Heart left ventricle (tissue), 16 donors: ENCODE results near the gene C11orf91. TPM values are rescaled to one million over a fixed set of nuclear protein-coding genes. Genes with fewer than 3 reads are reported as not detected.
A peak's percentile ranks its signal among the peaks of the same experiment; 100 is the strongest.
"Not testable (repeated sequence)": the region's sequence is repeated elsewhere in the genome, so short reads cannot be mapped to it uniquely, and the experiment has no call there.

Experiments used
- ATAC-seq, 4 donors: fragments of 200-7000 bp; cut with Tn5 transposase; one replicate each; pipeline ENCODE4 v1.9.1; 2020 to 2022; ENCODE audit warnings: moderate library complexity in 4 of 4, mild to moderate bottlenecking in 3 of 4, moderate number of reproducible peaks in 1 of 4
- DNase-seq, 5 donors: peaks; one replicate each; pipeline ENCODE4 v3.0.0-alpha.2; 2020
- H3K27ac ChIP-seq, 12 donors: fragments of 200-600 bp; sonication (generic) in 4 of 12; one replicate each; pipeline versions ENCODE4 v1.5.0 to v1.8.0; 2016 to 2022; ENCODE audit warnings: mild to moderate bottlenecking in 2 of 12
- H3K27me3 ChIP-seq, 9 donors: fragments of 200-600 bp; sonication (generic) in 2 of 9; one replicate each; pipeline versions ENCODE4 v1.5.1 to v1.8.0; 2016 to 2022; ENCODE audit warnings: mild to moderate bottlenecking in 3 of 9
- H3K36me3 ChIP-seq, 9 donors: fragments of 200-600 bp; sonication (generic) in 2 of 9; one replicate each; pipeline versions ENCODE4 v1.5.0 to v1.8.0; 2018 to 2022; ENCODE audit warnings: mild to moderate bottlenecking in 2 of 9
- H3K4me1 ChIP-seq, 12 donors: fragments of 200-600 bp; sonication (generic) in 4 of 12; one replicate each; pipeline versions ENCODE4 v1.5.0 to v1.8.0; 2016 to 2022; ENCODE audit warnings: mild to moderate bottlenecking in 3 of 12
- H3K4me3 ChIP-seq, 12 donors: fragments of 200-600 bp; sonication (generic) in 4 of 12; one replicate each; pipeline versions ENCODE4 v1.5.0 to v1.8.0; 2017 to 2022; ENCODE audit warnings: mild to moderate bottlenecking in 9 of 12, moderate library complexity in 4 of 12
- H3K9me3 ChIP-seq, 12 donors: fragments of 200-600 bp; sonication (generic) in 4 of 12; one replicate each; pipeline versions ENCODE4 v1.5.0 to v1.8.0; 2016 to 2022; ENCODE audit warnings: mild to moderate bottlenecking in 1 of 12
- POLR2A ChIP-seq, 2 donors: fragments of 450-650 bp; IDR thresholded peaks; one replicate each; pipeline ENCODE4 v1.6.1; 2017; ENCODE audit warnings: antibody characterized with exemption in 2 of 2, mild to moderate bottlenecking in 2 of 2, moderate library complexity in 2 of 2
- WGBS, 4 donors: extraction: QIAGEN DNeasy Blood & Tissue Kit in 2 of 4; methylation state at CpG; one replicate each; pipeline versions ENCODE4 v1.1.5 to v1.1.7; 2013 to 2018; 5-methylcytosine and 5-hydroxymethylcytosine counted together
- intact Hi-C, 10 donors: fragments of 100-400 bp; cut with DNase I; formaldehyde crosslinking; loops; one replicate each; pipeline versions ENCODE4 v1.11.1 to v1.14.2; 2022
- polyA plus RNA-seq, 2 donors: library from polyadenylated mRNA; stranded (reverse); fragments of 200-250 nt; gene quantifications; one replicate each; pipeline ENCODE4 v1.2.3, GENCODE V29; 2013
- total RNA-seq, 9 donors: library from RNA; depleted of rRNA in 2 of 9; stranded (reverse); fragments of >200 nt in 2 of 9; fragmentation: NEBNext Ultra II Directional in 3 of 9; extraction: Animal tissue kit (Norgen Biotek cat#: 25700) in 3 of 9; gene quantifications; one replicate each; pipeline versions ENCODE4 v1.1.0 to v1.2.4, GENCODE V29; 2016 to 2023
- TF ChIP-seq, protein P1 (sequence below), 12 donors: fragments of 200-600 bp; sonication (generic) in 4 of 12; IDR thresholded peaks; one replicate each; pipeline versions ENCODE4 v1.5.0 to v1.8.0; 2018 to 2022; ENCODE audit warnings: antibody characterized with exemption in 12 of 12, mild to moderate bottlenecking in 5 of 12
- donor health status: ischemic (EF 13 %, LVEDD 7.1; RV severe dilation, severe dysfunction).
- donor health status: healthy with polysubstance abuse.
- donor health status: DM: no; HTN: yes; CAD: no.
- donor health status: DM: no; HTN: no; CAD: no.
- donor health status: ischemic (EF 25% LVEDD 6.9; RV normal size, moderate dysfunction).
- donor health status: ischemic (EF 25% LVEDD 5.7; RV mildly dilated, moderate dysfunction).
- donor health status: healthy.
- donor health status: DM: yes; HTN: yes; CAD: no.
- donor health status: ischemic (EF 35%, LVEDD 5.7; RV mildly dilated, moderate dysfunction).
- donor health status: nonischemic (EF 11% LVEDD 7.7; RV severe dilation, severe dysfunction).
- donor health status: DM: yes; HTN: yes; CAD: no.
- donor health status: PGD.
- donor health status: ischemic (EF 29% LVEDD 5.4; RV normal size, mild dysfunction).
- donor health status: nonischemic (EF 23%, LVEDD 6.1; RV moderate dilation, normal function).

C11orf91 gene
- total and polyA plus RNA-seq, 11 donors = 0.56 to 1.00 (median 0.70) TPM; not detected in 7

DNA sequence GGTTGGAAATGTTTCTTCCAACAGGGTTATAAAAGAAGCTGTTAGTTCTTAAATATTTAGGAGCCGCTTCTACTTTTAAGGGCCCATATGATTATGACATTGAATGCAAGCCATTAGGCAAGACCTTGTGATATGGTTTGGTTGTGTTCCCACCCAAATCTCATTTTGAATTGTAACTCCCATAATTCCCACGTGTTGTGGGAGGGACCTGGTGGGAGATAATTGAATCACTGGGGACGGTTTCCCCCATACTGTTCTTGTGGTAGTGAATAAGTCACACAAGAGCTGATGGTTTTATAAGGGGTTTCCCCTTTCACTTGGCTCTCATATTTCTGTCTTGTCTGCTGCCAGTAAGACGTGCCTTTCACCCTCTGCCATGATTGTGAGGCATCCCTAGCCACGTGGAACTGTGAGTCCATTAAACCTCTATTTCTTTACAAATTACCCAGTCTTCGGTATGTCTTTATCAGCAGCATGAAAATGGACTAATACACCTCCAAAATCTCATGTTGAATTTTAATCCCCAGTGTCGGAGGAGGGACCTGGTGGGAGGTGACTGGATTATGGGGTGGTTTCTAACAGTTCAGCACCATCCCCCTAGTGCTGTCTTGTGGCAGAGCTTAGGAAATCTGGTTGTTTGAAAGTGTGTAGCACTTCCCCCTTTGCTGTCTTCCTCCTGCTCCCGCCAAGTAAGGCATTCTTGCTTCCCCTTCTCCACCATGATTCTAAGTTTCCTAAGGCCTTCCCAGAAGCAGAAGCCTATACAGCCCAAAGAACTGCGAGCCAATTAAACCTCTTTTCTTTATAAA lies 31.3 kb upstream of the C11orf91 start:
- TF ChIP-seq, protein P1, sequence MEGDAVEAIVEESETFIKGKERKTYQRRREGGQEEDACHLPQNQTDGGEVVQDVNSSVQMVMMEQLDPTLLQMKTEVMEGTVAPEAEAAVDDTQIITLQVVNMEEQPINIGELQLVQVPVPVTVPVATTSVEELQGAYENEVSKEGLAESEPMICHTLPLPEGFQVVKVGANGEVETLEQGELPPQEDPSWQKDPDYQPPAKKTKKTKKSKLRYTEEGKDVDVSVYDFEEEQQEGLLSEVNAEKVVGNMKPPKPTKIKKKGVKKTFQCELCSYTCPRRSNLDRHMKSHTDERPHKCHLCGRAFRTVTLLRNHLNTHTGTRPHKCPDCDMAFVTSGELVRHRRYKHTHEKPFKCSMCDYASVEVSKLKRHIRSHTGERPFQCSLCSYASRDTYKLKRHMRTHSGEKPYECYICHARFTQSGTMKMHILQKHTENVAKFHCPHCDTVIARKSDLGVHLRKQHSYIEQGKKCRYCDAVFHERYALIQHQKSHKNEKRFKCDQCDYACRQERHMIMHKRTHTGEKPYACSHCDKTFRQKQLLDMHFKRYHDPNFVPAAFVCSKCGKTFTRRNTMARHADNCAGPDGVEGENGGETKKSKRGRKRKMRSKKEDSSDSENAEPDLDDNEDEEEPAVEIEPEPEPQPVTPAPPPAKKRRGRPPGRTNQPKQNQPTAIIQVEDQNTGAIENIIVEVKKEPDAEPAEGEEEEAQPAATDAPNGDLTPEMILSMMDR (IDR thresholded peaks at IDR 0.05) = no peak
- no peak for TF ChIP-seq POLR2A (IDR thresholded peaks at IDR 0.05)
- DNase-seq (no peak), ATAC-seq (no peak)
- Histone ChIP-seq H3K27me3 (no peaks in the 10 kb centered on the region), H3K4me3 (peak overlapping the region in 5 of 12 donors; percentile 7 to 97 (median 87)), H3K27ac (peak overlapping the region in 10 of 12 donors; percentile 1 to 98 (median 62)), H3K9me3 (no peaks in the 10 kb centered on the region), H3K4me1 (peaks cover 4 to 70% (median 62%) of the 10 kb centered on the region in 12 donors), H3K36me3 (peaks cover 0 to 30% (median 17%) of the 10 kb centered on the region in 9 donors)
- WGBS, 4 donors = 48 to 60% (median 54%) methylated on average over 9 of the region's 9 CpGs
- intact Hi-C loops = no loop called here

DNA sequence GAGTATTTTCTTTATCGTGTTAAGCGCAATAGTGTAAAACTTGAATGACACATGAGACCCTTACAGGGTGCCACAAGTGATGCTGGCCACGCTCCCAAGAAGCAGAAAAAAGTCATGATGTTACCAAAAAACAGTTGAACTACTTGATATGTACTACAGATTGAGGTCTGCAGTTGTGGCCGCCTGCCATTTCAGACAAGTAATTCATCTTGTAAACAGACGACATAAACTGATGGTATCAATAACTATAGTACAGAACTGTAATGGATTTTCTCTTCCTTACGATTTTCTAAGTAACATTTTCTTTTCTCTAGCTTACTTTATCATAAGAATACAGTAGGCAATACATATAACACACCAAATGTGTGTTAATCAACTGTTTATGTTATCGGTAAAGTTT lies 30.1 kb upstream of the C11orf91 start:
- TF ChIP-seq, protein P1 (IDR thresholded peaks at IDR 0.05) = no peak
- no peak for TF ChIP-seq POLR2A (IDR thresholded peaks at IDR 0.05)
- Histone ChIP-seq H3K27ac (peak overlapping the region in 4 of 12 donors; percentile 11 to 97 (median 21)), H3K27me3 (no peaks in the 10 kb centered on the region), H3K4me3 (peak overlapping the region in 3 of 12 donors; percentile 18 to 39 (median 19)), H3K4me1 (peaks cover 9 to 77% (median 64%) of the 10 kb centered on the region in 12 donors), H3K36me3 (peaks cover 0 to 30% (median 17%) of the 10 kb centered on the region in 9 donors), H3K9me3 (no peaks in the 10 kb centered on the region)
- intact Hi-C loops = no loop called here
- 50 to 68% (median 56%) methylated on average over 7 of the region's 7 CpGs for WGBS, 4 donors
- ATAC-seq = no peak
- DNase-seq = no peak

DNA sequence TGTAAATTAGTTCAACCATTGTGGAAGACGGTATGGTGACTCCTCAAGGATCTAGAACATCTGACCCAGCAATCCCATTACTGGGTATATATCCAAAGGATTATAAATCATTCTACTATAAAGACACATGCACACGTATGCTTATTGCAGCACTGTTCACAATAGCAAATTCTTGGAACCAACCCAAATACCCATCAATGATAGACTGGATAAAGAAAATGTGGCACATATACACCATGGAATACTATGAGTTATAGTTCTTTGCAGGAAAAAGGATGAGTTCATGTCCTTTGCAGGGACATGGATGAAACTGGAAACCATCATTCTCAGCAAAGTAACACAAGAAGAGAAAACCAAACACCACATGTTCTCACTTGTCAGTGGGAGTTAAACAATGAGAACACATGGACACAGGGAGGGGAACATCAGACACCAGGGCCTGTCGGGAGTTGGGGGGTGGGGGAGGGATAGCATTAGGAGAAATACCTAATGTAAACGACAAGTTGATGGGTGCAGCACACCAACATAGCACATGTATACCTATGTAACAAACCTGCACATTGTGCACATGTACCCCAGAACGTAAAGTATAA lies 28.5 kb upstream of the C11orf91 start:
- ATAC-seq, H3K27ac ChIP-seq, H3K4me3 ChIP-seq, intact Hi-C loops, H3K9me3 ChIP-seq, DNase-seq, H3K27me3 ChIP-seq: not testable (repeated sequence)
- Histone ChIP-seq H3K36me3 (peaks cover 0 to 30% (median 17%) of the 10 kb centered on the region in 9 donors), H3K4me1 (peaks cover 19 to 89% (median 76%) of the 10 kb centered on the region in 12 donors)
- 57 to 64% (median 60%) methylated on average over 5 of the region's 5 CpGs for WGBS, 4 donors

DNA sequence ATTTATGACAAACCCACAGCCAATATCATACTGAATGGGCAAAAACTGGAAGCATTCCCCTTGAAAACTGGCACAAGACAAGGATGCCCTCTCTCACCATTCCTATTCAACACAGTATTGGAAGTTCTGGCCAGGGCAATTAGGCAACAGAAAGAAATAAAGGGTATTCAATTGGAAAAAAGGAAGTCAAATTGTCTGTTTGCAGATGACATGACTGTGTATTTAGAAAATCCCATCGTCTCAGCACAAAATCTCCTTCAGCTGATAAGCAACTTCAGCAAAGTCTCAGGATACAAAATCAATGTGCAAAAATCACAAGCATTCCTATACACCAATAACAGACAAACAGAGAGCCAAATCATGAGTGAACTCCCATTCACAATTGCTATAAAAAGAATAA lies 26.9 kb upstream of the C11orf91 start:
- H3K36me3 ChIP-seq = peaks cover 0 to 21% (median 7%) of the 10 kb centered on the region in 9 donors
- H3K4me3 ChIP-seq, H3K27me3 ChIP-seq, H3K9me3 ChIP-seq, DNase-seq, intact Hi-C loops, ATAC-seq: not testable (repeated sequence)
- peak overlapping the region in 2 of 12 donors; percentile 3 to 67 for H3K27ac ChIP-seq
- WGBS, 4 donors = 24 to 46% (median 25%) methylated on average over 1 of the region's 1 CpG
- H3K4me1 ChIP-seq = peaks cover 32 to 89% (median 76%) of the 10 kb centered on the region in 12 donors

DNA sequence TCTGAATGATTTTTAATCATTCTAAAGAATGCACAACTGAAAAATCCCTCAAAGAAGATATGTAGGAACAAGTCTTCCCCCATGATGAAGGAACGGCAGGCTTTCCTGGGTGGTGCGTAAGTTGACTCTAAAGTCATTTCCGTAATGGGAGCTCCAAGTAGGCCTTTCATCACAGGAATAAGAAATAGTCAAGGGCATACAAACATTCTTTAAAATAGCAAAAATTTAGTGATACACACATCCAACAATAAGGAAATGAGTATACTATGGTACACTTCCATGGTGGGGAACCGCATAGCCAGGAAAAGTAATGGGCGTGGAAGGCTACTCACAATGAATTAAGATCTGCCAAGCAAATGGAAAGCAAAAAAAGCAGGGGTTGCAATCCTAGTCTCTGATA lies 24.9 kb upstream of the C11orf91 start:
- 65 to 75% (median 69%) methylated on average over 5 of the region's 5 CpGs for WGBS, 4 donors
- DNase-seq = no peak
- no peaks in the 10 kb centered on the region for H3K9me3 ChIP-seq
- peaks cover 40 to 89% (median 76%) of the 10 kb centered on the region in 12 donors for H3K4me1 ChIP-seq
- TF ChIP-seq, protein P1 (IDR thresholded peaks at IDR 0.05) = no peak
- no peak for TF ChIP-seq POLR2A (IDR thresholded peaks at IDR 0.05)
- H3K27me3 ChIP-seq = no peaks in the 10 kb centered on the region
- H3K4me3 ChIP-seq = no peak overlapping the region
- H3K36me3 ChIP-seq = peaks cover 0 to 30% (median 21%) of the 10 kb centered on the region in 9 donors
- H3K27ac ChIP-seq = peak overlapping the region; percentile 25 to 96 (median 90)
- intact Hi-C loops = no loop called here
- ATAC-seq = no peak
